GM19468 (cell line): ENCODE data around the gene TMUB1.

Source experiments
- ATAC-seq: cut with Tn5 transposase; IDR thresholded peaks from one replicate; pipeline ENCODE4 v1.9.1; 2021; ENCODE audit warnings: mild to moderate bottlenecking, moderate library complexity, moderate number of reproducible peaks; ENCODE audit not compliant: unreplicated experiment; ENCODE audit errors: extremely low read depth

The TMUB1 gene

GRCh38 chr7:151038951-151039849 lies 44.1 kb downstream of the TMUB1 start:
- ATAC-seq, result no peak

- no peak for ATAC-seq
These were observed 47.4 kb downstream of the TMUB1 start for GRCh38 chr7:151035902-151036301.

- ATAC-seq, result no peak
These were observed 48.1 kb downstream of the TMUB1 start for GRCh38 chr7:151035026-151035717.

- no peak for ATAC-seq
These were observed 48.8 kb downstream of the TMUB1 start for GRCh38 chr7:151034312-151035025.

GRCh38 chr7:151033864-151034249 lies 49.4 kb downstream of the TMUB1 start:
- no peak for ATAC-seq

- no peak for ATAC-seq
These were observed 50.1 kb downstream of the TMUB1 start for GRCh38 chr7:151032936-151033863.
